ENCODE data around the gene RPH3AL.
"Not testable (repeated sequence)": the region's sequence is repeated elsewhere in the genome, so short reads cannot be mapped to it uniquely, and the experiment has no call there.

Gene RPH3AL

DNA sequence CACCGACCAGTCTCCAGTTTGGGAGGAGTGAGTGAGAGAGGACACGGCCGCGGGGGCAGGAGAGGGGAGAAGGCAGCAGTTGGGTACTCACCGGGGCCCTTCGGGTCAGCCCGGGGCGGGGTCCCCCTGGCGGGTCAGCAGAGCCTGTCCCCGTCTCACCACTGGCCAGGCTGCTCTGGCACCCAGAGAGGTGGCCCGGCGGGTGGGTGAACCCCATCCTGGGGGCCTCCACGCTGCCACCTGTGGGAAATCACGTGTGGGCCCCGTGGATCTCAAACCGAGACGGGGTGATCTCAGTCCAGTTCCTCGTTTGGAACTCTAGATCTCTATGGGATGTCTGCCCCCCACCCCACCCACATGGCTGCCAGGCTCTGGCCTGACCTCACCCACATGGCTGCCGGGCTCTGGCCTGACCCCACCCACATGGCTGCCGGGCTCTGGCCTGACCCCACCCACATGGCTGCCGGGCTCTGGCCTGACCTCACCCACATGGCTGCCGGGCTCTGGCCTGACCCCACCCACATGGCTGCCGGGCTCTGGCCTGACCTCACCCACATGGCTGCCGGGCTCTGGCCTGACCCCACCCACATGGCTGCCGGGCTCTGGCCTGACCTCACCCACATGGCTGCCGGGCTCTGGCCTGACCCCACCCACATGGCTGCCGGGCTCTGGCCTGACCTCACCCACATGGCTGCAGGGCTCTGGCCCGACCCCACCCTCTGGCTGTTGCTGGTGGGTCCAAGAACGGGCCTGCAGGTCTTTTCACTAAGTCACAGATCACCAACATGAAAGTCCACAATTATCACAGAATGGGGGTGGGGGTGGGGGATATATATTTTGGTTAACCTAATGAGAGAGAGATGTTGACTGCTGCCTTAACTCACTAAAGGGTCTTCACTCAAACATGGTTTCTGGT is 136.8 kb downstream of the RPH3AL start:
- not testable (repeated sequence) for DNase-seq

DNA sequence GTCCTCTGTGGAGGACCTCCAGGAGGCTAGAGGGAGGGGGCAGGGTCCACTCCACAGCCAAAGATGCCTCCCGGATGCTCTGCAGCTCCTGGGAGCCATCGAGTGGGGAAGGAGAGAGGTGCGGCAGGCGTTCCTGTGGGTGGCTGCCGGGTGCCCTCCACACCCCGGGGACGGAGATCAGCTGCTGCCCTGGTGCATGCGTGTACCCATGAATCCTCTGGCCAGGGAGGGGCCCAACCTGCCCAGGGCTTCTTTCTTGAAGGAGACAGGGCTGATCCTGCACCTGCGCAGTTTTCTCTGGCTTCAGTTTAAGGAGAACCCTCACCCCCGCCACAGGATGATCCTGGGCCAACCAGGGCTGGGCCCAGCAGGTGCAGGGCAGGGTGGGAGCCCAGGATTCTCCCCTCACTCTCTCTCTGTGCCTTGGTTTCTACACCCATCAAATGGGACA is 137.7 kb downstream of the RPH3AL start:
- no peak for DNase-seq

DNA sequence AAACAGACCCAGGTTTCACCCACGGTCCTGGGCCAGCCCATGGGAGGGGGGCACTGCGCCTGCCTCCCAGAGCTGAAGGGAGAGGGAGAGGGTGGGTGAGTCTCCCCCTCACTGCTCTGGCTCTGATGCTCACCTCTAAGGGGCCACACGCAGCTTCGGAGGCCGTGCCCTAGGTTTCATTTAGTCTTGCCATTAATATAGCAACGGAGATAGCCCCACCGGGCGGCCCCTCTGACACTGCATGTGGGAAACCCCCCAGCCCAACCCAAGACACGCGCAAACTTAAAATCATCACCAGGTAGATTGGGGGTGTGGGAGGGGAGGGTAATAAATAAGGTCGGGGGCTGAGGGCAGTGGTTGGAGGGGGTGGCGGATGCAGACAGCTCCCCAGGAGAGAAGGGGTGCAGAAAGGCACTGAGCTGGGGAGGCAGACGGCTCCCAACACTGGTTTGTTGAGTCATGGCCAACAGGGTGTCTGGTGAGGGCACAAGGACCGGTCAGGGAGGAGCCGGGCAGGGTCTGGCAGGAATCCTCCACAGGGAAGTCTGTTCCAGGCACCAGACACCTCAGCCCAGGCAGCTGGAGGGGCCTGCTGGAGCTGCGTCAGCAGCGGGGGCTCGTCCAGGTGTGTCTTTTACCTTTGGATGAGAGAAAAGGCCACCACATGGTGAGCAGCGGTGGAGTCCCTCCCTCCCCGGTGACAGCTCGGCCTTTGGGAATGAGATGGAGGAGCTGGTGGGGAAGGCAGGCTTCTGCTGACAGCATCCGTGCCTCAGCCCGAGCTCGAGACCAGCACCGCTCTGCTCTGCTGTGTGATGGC is 139.1 kb downstream of the RPH3AL start:
- DNase-seq: no peak

DNA sequence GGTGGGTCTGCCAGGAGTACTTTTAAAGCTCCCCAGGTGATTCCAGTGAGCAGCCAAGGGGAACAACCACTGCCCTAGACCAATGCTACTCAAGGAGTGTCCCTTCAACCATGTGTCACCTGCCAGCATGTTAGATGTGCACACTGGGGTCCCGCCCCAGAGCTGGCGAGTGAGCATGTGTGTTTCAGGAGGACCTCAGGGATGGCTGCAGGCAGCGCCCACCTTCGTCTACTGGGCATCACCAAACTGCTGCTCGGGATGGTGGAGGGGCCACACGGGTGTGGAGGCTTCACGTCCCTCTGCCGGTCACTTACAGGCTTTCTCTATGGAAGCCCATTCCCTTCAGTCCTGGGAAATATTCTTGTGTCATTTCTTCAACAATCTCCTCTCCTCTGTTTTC is 142.2 kb downstream of the RPH3AL start:
- no peak for DNase-seq

DNA sequence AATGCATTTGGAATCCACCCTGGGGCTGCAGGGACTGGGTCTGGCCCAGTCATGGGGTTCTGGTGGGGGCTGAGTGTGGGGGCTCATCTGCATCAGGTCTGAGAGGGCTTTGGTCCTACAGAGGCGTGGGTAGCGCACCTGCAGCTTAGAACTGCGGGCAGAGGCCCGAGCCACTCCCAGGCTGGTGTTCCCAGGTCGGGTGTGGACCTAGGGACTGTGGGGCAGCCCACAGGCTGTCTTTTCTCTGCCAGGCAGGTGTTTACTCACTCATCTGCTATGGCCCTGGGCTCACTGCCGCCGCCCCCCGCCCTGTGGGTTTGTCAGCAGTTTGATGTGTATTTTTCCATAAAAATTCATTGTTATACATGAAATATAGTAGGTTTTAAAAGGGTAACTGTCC is 144.2 kb downstream of the RPH3AL start:
- DNase-seq: no peak

DNA sequence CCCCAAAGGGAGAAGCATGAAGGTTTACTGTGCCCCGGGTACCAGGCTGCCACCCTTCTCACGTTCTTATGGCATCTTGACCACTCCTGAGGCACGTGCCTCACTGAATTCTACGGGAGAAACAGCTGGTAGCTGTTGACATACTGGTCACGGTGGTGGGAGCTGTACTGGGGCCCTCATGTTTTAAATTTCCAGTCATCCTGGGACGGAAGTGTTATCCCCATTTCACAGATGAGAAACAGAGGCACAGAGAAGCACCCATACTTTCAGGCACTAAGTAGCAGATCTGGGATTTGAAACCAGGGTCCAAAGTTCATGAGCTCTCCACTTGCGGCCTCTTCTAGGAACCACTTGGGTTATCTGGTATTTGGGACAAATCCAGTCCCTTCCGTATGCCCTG is 144.8 kb downstream of the RPH3AL start:
- DNase-seq: no peak

DNA sequence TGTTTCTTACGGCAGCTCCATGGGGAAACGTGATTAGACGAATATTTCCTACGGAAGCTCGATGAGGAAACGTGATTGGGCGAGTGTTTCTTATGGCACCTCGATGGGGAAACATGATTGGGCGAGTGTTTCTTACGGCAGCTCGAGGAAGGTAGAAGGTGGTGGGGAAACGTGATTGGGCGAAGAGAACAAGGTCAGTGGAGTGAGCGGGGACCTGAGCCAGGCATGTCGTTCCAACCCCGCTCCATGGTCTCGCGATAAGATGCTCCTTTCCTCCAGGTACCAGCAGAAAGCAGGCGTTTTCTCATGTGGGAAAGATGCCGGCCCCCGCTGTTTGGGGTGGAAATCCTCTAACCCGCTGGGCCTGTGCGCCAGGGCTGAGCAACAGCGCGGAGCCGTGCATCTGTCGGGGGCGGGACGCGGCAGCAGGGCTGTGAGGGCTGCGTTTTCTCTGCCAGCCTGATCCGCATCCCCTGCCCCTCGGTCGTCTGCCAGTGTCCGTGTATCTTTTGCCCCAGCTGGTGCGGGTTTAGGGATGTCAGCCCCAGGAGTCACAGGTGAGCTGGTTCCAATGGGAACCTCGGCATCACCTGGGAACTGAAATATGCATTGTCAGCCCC is 145.6 kb downstream of the RPH3AL start:
- DNase-seq: no peak

DNA sequence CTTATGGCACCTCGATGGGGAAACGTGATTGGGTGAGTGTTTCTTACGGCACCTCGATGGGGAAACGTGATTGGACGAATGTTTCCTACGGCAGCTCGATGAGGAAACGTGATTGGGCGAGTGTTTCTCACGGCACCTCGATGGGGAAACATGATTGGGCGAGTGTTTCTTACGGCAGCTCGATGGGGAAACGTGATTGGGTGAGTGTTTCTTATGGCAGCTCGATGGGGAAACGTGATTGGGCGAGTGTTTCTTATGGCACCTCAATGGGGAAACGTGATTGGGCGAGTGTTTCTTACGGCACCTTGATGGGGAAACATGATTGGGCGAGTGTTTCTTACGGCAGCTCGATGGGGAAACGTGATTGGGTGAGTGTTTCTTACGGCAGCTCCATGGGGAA is 146.1 kb downstream of the RPH3AL start:
- DNase-seq: not testable (repeated sequence)

DNA sequence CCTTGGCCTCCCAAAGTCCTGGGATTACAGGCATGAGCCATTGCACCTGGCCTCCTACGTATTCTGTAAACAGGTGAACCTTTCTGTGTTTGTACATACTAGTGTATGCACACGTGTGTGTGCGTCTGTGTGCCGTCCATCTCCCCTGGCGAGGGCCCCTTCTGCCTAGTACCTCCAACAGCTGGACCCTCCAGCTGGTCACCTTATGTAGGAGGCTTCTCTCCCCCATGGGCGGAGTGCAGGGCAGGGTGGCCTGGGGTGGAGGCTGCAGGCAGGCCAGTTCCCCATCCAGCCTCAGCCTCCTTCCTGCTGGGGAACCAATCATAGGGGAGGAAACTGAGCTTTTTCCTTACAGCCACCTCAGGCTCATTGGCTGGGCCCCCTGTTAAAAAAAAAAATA is 146.8 kb downstream of the RPH3AL start:
- DNase-seq: no peak

DNA sequence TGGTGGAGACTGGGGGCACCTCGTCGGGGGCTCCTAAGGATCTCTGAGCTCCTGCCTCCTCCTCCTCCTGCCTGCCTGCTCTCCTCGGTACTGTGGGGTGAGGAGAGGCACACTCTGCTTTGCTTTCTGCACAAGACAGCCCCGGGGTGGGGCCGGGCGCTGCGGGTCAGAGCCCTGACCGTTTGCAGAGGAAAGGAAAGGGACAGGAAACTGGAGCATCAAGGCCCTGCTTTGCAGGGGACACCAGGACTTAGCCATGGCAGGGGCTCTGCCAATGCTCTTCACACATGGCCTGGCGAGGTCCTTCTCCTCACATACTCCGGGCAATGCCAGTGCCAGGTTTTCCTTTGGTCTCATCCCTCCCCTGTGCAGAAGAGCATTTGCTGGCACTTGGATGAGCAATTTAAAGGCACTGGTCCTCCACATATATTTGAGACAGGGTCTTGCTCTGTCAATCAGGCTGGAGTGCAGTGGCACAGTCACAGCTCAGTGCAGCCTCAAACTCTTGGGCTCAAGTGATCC is 147.4 kb downstream of the RPH3AL start:
- no peak for DNase-seq

DNA sequence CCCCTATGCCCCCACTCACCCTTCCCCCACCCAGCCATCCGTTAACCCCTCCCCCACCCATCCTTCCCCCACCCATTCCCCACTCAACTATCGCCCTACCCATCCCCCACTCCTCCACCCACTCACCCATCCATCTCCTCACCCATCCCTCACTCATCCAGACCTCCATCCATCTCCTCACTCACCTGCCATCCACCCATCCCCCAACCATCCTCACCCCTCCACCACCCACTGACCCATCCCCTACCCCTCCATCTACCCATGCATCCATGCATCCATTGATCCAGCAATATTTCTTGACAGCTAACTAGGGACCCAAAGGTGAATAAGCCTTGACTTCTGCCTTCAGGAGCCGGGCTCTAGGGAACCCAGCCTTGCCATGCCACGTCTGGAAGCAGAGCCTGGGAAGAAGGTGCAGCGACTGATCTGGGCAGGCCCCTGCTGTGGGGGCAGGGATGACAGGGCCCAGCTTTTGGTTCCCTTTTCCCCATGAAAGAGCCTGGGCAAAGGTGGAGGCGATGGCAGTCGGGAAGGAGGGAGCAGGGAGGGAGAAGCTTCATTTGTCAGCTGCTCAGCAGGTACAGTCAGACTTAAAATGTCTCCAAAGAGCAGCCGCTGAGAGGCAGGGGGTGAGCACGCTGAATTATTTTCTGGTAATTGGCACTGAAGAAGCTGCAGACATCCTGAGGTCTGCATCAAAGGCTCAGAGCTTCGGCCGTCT is 148.0 kb downstream of the RPH3AL start:
- DNase-seq: no peak

DNA sequence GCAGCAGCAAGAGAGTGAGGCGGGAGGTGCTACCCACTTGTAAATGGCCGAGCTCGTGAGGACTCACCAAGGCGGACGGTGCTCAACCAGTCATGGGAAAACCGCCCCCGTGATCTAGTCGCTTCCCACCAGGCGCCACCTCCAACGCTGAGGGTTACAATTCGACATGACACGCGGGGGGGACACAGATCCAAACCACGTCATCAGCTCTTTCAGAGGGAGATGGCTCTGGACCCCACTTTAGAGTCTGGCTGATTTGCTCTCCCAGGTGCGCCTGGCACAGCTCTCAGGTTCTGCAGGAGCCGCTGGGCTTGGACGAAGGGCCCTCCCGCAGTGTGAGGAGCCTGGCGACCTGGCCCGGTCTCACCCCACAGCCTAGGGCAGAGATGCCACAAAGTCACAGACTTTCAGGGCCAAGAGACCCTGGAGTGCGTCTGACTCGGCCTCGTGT is 150.1 kb downstream of the RPH3AL start:
- no peak for DNase-seq

DNA sequence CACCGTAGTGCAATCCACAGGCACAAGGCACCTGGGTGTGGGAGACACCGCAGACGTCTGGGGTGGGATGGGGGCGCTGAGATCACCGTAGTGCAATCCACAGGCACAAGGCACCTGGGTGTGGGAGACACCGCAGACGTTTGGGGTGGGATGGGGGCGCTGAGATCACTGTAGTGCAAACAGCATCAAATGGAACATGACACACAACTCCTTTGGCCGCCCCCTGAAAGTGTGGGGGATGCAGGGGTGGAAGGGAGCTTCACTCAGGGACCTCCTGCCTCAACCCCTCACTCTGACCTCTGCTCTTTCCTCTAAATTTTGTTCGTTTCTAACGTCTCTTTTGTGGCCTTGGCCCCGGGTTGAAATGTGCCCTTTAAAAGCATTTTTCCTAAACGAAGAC is 150.9 kb downstream of the RPH3AL start:
- DNase-seq: not testable (repeated sequence)

DNA sequence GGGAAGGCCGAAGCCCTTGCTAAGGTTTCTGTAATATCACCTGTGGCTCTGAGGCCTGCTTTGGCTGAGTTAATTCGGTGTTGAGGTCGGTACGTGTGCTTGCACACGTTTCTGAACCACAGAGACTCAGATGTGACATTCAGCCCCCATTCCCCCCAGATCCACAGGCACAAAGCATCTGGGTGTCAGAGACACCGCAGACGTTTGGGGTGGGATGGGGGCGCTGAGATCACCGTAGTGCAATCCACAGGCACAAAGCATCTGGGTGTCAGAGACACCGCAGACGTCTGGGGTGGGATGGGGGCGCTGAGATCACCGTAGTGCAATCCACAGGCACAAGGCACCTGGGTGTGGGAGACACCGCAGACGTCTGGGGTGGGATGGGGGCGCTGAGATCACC is 151.3 kb downstream of the RPH3AL start:
- DNase-seq: not testable (repeated sequence)

DNA sequence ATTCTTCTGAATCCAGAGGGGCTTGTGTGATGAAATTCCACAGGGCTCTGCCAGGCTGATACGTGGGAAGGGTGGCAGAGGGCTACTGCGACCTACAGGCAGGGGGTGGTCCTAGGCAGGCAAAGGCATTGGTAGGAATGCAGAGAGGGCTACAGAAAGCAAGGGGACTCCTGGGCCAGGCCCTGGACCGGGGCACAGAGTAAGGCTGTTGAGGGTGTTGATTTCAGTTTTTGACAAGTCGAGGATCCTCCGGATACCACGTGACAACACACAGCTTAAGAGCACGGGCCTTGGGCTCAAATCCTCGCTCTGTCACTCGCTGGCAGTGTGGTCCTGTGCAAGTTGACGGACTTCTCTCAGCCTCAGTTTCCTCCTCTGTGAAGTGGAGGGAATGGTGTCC is 152.0 kb downstream of the RPH3AL start:
- DNase-seq: no peak

DNA sequence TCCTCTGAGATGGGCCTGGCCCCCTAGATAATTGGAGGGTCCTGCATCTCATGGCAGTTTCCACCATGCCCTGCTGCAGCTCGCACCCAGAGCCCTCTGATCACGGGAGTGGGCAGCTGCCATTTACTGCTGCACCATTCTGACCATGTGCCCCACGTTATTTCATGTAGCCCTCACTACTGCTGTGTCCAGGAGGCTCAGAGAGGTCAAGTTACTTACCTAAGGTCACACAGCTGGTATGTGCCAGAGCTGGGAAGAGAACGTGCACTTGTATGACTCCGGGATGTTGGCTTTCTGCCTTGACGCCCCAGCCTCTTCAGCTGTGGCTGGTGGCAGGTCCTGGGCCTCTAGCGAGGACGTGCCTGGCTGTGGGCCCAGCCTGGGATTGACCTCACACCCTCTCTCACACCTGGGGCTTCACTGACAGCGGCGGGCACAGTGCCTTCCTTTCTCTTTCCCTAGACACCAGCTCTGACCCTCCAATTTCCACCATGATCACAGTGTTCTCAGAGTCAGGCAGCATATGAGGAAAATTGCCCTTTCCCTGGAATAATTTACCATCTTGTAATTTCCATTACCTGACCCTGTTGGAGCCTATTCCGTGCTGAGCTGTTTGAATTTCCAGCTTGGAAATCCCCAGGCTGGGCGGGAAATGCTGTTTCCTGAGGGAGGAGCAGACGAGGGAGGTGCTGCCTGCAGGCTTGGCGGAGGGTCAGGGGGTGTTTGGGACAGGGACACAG is 152.6 kb downstream of the RPH3AL start:
- no peak for DNase-seq

DNA sequence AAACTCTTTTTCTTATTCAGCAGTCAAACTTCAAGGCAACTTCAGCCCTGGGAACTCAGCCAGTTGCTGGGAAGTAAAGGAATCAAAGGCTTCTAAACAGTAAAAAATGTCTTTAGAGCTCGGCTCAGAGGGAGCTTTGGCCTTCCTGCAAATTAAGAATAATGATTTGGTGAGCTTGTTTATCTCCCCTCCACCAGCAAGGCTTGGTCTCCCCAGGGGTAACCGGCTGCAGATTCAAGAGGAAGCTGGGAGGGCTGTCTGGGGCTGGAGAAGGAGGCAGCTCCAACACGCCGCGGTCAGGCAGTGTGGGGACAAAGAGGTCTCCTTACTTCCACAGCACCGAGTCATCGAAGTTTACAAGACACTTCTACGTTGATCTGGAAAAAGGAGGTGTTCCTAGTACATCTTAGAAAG is 153.4 kb downstream of the RPH3AL start:
- no peak for DNase-seq

DNA sequence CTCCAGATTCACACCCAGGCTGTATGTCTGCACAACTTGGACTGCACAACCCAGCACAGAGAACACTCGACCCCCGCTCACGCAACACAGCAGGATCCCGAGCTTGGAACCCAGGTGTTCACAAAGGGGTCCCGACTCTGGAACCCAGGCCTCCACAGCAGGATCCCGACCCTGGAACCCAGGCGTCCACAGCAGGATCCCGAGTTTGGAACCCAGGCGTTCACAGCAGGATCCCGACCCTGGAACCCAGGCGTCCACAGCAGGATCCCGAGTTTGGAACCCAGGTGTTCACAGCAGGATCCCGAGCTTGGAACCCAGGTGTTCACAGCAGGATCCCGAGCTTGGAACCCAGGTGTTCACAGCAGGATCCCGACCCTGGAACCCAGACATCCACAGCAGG is 154.4 kb downstream of the RPH3AL start:
- DNase-seq: not testable (repeated sequence)

DNA sequence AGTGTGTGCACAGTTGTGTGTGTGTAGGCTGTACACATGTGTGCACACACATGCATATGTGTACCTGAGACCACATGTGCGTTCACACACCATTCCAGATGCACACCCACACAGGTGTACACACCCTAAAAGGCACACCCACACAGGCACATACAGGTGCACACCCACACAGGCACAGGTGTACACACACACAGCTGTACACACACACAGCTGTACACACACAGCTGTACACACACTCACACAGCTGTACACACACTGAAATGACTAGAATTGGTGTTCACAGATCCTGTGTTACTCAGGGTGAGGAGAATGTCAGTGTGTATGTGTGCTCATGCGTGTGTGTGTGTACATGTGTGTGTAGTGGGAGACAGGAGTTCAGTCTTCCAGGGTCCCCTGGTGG is 155.3 kb downstream of the RPH3AL start:
- DNase-seq: no peak

DNA sequence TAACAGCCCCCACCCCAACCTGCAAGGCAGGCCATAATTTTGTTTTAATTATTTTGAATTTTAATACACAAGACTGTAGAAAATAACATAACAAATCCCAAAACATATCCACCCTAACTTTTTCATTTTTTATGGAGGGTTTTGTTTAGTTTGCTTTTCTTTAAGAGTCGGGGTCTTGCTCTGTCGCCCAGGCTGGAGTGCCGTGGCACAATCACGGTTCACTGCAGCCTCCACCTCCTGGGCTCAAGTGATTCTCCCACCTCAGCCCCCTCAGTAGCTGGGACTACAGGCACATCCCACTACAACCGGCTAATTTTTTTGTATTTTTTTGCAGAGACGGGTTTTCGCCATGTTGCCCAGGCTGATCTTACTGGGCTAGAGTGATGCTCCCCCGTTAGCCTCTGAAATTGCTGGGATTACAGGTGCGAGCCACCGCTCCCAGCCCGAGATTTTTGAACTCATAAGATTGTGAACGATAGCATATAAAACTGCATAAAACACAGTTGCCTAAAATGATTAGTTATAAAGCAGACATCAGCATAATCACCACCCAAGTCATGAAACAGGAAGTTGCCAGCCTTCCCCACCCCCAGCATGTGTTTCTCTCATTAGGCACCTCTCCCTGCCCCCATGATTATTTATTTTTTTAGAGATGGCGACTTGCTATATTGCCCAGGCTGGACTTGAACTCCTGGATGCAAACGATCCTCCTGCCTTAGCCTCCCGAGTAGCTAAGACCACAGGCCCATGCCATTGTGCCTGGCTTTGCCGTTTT is 157.6 kb downstream of the RPH3AL start:
- no peak for DNase-seq
